ENCODE measurements around the gene DZIP1L. TPM values are rescaled to one million over a fixed set of nuclear protein-coding genes. Genes with fewer than 3 reads are reported as not detected.

DZIP1L gene
- total RNA-seq, 2 donors from 2014 or later, result 32.0 to 32.5 TPM

DNA sequence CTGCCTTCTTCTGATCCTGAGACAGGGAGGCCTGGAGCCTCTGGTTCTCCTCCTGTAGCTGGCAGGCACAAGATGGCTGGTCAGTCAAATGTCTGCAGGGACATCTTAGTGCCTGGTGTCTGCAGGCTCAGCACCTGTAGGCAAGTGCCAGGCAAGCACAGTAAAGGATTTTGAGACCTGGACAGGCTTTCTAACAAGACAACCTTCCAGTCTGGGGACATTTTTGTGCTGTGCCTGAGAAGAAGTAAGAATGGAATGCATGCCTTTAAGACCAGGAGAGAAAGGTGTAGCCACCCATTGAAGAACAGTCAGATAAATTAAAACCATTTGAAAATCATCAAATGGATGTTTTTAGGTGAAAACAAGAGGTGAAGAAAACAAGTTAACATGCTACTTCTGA lies 31.2 kb downstream of the DZIP1L start:
- TF ChIP-seq, protein P1, sequence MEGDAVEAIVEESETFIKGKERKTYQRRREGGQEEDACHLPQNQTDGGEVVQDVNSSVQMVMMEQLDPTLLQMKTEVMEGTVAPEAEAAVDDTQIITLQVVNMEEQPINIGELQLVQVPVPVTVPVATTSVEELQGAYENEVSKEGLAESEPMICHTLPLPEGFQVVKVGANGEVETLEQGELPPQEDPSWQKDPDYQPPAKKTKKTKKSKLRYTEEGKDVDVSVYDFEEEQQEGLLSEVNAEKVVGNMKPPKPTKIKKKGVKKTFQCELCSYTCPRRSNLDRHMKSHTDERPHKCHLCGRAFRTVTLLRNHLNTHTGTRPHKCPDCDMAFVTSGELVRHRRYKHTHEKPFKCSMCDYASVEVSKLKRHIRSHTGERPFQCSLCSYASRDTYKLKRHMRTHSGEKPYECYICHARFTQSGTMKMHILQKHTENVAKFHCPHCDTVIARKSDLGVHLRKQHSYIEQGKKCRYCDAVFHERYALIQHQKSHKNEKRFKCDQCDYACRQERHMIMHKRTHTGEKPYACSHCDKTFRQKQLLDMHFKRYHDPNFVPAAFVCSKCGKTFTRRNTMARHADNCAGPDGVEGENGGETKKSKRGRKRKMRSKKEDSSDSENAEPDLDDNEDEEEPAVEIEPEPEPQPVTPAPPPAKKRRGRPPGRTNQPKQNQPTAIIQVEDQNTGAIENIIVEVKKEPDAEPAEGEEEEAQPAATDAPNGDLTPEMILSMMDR (conservative IDR thresholded peaks at IDR 0.05), result no peak
- no peak for DNase-seq
- Histone ChIP-seq H3K27me3 (ENCODE audit: control insufficient read depth, insufficient read depth, low read length, poor library complexity, severe bottlenecking) (no peaks in the 10 kb centered on the region), H3K9me3 (ENCODE audit: control insufficient read depth, low read length) (peaks cover 4% of the 10 kb centered on the region), H3K36me3 (ENCODE audit: control insufficient read depth, insufficient read depth, low read length) (peaks cover 81% of the 10 kb centered on the region), H3K9ac (ENCODE audit: extremely low read depth, low read length, poor library complexity, severe bottlenecking) (no peak overlapping the region), H3K4me1 (ENCODE audit: control insufficient read depth, insufficient read depth, low read length) (peaks cover 6% of the 10 kb centered on the region), H3K4me3 (ENCODE audit: low read length) (no peak overlapping the region), H3K27ac (ENCODE audit: low read depth, low read length) (no peak overlapping the region)
- peaks cover 5% of the 10 kb centered on the region for H3K9me3 Mint-ChIP-seq
- H3K4me1 Mint-ChIP-seq, result peaks cover 18% of the 10 kb centered on the region
- peaks cover 75% of the 10 kb centered on the region for H3K36me3 Mint-ChIP-seq (ENCODE audit: low read depth)
- H3K4me3 Mint-ChIP-seq, result no peak overlapping the region
- no peaks in the 10 kb centered on the region for H3K27me3 Mint-ChIP-seq (ENCODE audit: insufficient read depth)
- H3K27ac Mint-ChIP-seq, result no peak overlapping the region

DNA sequence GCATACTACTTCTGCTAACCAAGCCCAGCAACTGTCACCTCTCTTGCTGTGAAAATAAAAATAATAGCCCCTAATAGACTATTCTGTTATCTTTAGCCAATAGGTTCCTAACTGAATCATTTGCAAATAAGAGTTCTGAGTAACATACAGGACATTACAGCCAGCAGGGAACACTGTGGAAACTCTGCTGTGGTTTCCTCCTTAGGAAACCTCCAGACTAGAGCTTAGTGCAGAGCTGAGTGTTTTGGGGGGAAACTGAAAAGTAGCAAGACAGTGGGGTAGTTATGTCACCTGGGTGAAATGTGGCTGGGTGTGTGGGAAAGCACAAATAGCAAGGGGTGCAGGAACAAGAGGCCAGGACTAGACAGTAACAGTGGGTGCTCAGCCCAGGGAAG lies 32.4 kb downstream of the DZIP1L start:
- no peaks in the 10 kb centered on the region for H3K27me3 ChIP-seq (ENCODE audit: control insufficient read depth, insufficient read depth, low read length, poor library complexity, severe bottlenecking)
- no peak overlapping the region for H3K27ac ChIP-seq (ENCODE audit: low read depth, low read length)
- peaks cover 81% of the 10 kb centered on the region for H3K36me3 ChIP-seq (ENCODE audit: control insufficient read depth, insufficient read depth, low read length)
- peaks cover 5% of the 10 kb centered on the region for H3K9me3 Mint-ChIP-seq
- peaks cover 18% of the 10 kb centered on the region for H3K4me1 Mint-ChIP-seq
- H3K36me3 Mint-ChIP-seq (ENCODE audit: low read depth), result peaks cover 71% of the 10 kb centered on the region
- no peak overlapping the region for H3K4me3 ChIP-seq (ENCODE audit: low read length)
- peaks cover 4% of the 10 kb centered on the region for H3K9me3 ChIP-seq (ENCODE audit: control insufficient read depth, low read length)
- H3K27ac Mint-ChIP-seq, result no peak overlapping the region
- no peak overlapping the region for H3K9ac ChIP-seq (ENCODE audit: extremely low read depth, low read length, poor library complexity, severe bottlenecking)
- peaks cover 6% of the 10 kb centered on the region for H3K4me1 ChIP-seq (ENCODE audit: control insufficient read depth, insufficient read depth, low read length)
- TF ChIP-seq, protein P1 (conservative IDR thresholded peaks at IDR 0.05), result no peak
- no peaks in the 10 kb centered on the region for H3K27me3 Mint-ChIP-seq (ENCODE audit: insufficient read depth)
- DNase-seq, result no peak
- H3K4me3 Mint-ChIP-seq, result no peak overlapping the region

DNA sequence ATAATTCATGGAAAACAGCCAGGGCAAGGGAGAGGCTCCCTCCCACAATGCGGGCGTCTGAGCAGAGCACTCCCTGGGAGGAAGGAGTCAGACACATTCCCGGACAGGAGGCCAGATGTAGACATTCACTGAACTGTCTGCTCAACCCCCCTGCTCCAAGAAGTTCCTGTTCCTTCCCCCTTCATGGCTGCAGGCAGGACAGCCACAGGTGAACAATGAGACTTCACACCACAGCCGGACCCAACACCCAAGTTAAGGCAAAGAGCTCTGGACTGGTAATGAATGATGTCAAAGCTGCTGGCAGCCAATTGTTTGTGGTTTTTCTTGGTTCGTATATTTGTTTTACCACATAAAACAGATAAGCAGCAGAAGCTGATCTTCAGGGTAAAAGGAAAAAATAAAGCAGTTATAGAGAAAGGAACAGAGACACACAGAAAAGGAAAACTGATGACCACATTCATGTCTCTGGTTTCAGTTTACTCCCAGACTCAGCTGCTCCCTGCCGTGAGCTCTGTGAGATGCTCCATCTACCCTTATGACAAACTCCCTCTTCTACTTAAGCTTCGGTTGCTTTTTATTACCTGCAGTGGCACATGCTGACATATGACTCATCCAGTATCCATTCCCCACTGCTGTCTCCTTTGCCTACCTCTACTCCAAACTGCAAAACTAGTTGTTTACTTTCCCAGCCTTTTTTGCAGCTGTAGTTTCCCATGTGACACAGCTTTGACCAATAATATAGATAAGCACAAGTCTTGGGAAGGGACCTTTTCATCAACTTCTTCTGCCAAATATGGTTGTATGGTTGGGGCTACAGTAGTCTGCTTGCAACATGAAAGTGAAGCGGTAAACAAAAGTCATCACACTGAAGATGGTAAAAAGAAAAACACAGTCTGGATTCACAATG lies 33.1 kb downstream of the DZIP1L start:
- no peak overlapping the region for H3K27ac ChIP-seq (ENCODE audit: low read depth, low read length)
- TF ChIP-seq, protein P1 (conservative IDR thresholded peaks at IDR 0.05), result no peak
- H3K27ac Mint-ChIP-seq, result peak overlapping the region; percentile 15
- no peak for DNase-seq
- no peaks in the 10 kb centered on the region for H3K27me3 ChIP-seq (ENCODE audit: control insufficient read depth, insufficient read depth, low read length, poor library complexity, severe bottlenecking)
- H3K4me1 Mint-ChIP-seq, result peaks cover 18% of the 10 kb centered on the region
- H3K4me3 ChIP-seq (ENCODE audit: low read length), result no peak overlapping the region
- no peaks in the 10 kb centered on the region for H3K27me3 Mint-ChIP-seq (ENCODE audit: insufficient read depth)
- no peak overlapping the region for H3K4me3 Mint-ChIP-seq
- H3K9me3 ChIP-seq (ENCODE audit: control insufficient read depth, low read length), result peaks cover 4% of the 10 kb centered on the region
- H3K36me3 ChIP-seq (ENCODE audit: control insufficient read depth, insufficient read depth, low read length), result peaks cover 81% of the 10 kb centered on the region
- peaks cover 6% of the 10 kb centered on the region for H3K4me1 ChIP-seq (ENCODE audit: control insufficient read depth, insufficient read depth, low read length)
- H3K9me3 Mint-ChIP-seq, result peaks cover 5% of the 10 kb centered on the region
- H3K9ac ChIP-seq (ENCODE audit: extremely low read depth, low read length, poor library complexity, severe bottlenecking), result no peak overlapping the region
- whole genome bisulfite sequencing, 2 experiments (ENCODE audit: insufficient coverage in 1 of 2, insufficient read length in 1 of 2), result 73 to 85% methylated on average over 4 to 8 of the region's 8 CpGs
- peaks cover 71% of the 10 kb centered on the region for H3K36me3 Mint-ChIP-seq (ENCODE audit: low read depth)
